ENCODE results near the gene MCCD1.

DNA sequence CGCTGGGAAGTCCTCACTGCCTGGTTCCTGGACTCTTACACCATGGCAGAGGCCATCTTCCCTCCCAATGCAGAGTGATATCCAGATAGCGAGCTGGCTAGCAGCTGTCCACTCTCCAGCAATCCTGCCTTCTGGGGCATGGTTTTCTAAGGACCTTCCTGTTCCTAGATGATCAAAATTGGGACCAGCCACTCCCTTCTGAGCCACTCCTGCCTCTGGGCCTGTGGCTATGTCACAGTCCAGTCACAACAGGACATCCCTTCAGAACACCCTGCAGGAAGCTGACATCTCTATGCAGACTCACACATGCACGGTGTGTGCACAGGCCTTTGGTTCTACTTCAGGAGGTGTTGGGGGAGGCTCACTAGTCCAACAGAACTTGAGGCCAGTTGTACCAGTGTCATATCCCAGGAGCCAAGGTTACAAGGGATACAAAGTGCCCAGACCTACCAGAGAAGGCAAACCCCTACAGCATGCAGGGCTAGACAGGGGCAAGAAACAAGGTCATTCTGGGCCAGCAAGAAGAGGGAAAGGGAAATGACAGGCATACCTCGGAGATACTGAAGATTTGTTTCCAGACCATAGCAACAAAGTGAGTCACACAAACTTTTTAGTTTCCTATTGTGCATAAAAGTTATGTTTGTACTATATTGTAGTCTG, 2.7 kb upstream of the MCCD1 start:
- no peak for TF ChIP-seq EZH2phosphoT487 (IDR thresholded peaks at IDR 0.05; ENCODE audit: insufficient read depth, low read depth)
- TF ChIP-seq EZH2 (IDR thresholded peaks at IDR 0.05; ENCODE audit: insufficient read depth, poor library complexity, severe bottlenecking): no peak
